Neutrophil (primary cell): Measurements from ENCODE around the gene TAF11L3.
"Not testable (repeated sequence)": the region's sequence is repeated elsewhere in the genome, so short reads cannot be mapped to it uniquely, and the experiment has no call there.

Experiments used
- H3K27ac ChIP-seq: fragments of 200-600 bp; sonication (generic); 2 replicates; pipeline ENCODE4 v1.5.1; 2016; ENCODE audit warnings: mild to moderate bottlenecking, moderate library complexity
- H3K27me3 ChIP-seq: fragments of 200-600 bp; sonication (generic); 2 replicates; pipeline ENCODE4 v1.6.0; 2016; ENCODE audit warnings: mild to moderate bottlenecking
- H3K36me3 ChIP-seq: fragments of 200-600 bp; sonication (generic); 2 replicates; pipeline ENCODE4 v1.5.1; 2017
- H3K4me1 ChIP-seq, 2 experiments: fragments of 200-600 bp in 1 of 2; sonication (generic) in 1 of 2; 1 replicate in 1 of 2; 2 replicates in 1 of 2; pipeline versions ENCODE4 v1.5.1 to v1.6.1; 2013 to 2016; ENCODE audit warnings: low read depth in 1 of 2, low read length in 1 of 2, mild to moderate bottlenecking in 1 of 2, moderate library complexity in 1 of 2; ENCODE audit not compliant: control insufficient read depth in 1 of 2, insufficient read depth in 1 of 2
- H3K4me3 ChIP-seq, 2 experiments: fragments of 200-600 bp in 1 of 2; sonication (generic) in 1 of 2; 1 replicate in 1 of 2; 2 replicates in 1 of 2; pipeline ENCODE4 v1.5.1; 2013 to 2016; ENCODE audit warnings: low read depth in 1 of 2, low read length in 1 of 2, mild to moderate bottlenecking in 1 of 2, moderate library complexity in 1 of 2
- H3K9me3 ChIP-seq: fragments of 200-600 bp; sonication (generic); 2 replicates; pipeline ENCODE4 v1.5.1; 2016
- CTCF ChIP-seq: fragments of 200-600 bp; sonication (generic); IDR thresholded peaks from 2 replicates; pipeline ENCODE4 v1.5.1; 2016; ENCODE audit warnings: antibody characterized with exemption

The TAF11L3 gene

DNA sequence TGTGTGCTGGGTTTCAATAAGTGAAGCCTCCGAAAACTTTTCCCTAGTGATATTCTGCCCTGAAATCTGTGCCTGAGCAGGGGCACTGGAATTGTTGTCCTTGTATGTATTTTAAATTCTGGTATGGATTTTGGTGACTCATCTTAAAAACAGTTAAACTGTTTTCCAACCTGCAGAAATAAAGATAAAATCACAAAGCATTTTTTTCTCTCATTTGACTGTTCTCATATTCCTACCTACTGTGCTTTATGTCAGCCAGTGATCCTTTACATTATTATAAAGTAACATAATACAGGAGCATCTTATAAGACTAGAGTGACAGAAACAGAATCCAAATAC, 31.0 kb upstream of the TAF11L3 start:
- H3K27ac ChIP-seq, result peak overlapping the region; percentile 58
- H3K36me3 ChIP-seq, result no peaks in the 10 kb centered on the region
- H3K9me3 ChIP-seq, result no peaks in the 10 kb centered on the region
- no peaks in the 10 kb centered on the region for H3K27me3 ChIP-seq
- H3K4me3 ChIP-seq, result no peak overlapping the region
- TF ChIP-seq CTCF, result no peak
- peaks cover 12 to 17% of the 10 kb centered on the region in 2 experiments for H3K4me1 ChIP-seq

DNA sequence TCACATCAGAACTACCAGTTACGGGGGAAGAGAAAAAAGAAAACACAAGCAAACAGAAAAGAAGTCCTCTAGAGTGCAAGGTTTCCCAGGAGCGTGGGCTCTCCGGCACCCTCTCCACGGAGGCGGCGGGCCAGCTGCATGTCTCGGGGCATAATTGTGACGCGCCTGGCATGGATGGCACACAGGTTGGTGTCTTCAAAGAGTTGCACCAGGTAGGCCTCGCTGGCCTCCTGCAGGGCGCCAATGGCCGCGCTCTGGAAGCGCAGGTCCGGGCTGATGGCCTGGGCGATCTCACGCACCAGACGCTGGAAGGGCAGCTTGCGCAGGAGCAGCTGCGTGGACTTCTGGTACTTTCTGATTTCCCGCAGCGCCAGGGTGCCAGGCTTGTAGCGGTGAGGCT, 26.9 kb upstream of the TAF11L3 start:
- not testable (repeated sequence) for H3K4me3 ChIP-seq, H3K9me3 ChIP-seq, H3K27me3 ChIP-seq, H3K27ac ChIP-seq, H3K36me3 ChIP-seq
- H3K4me1 ChIP-seq, result peaks cover 24 to 30% of the 10 kb centered on the region in 2 experiments

DNA sequence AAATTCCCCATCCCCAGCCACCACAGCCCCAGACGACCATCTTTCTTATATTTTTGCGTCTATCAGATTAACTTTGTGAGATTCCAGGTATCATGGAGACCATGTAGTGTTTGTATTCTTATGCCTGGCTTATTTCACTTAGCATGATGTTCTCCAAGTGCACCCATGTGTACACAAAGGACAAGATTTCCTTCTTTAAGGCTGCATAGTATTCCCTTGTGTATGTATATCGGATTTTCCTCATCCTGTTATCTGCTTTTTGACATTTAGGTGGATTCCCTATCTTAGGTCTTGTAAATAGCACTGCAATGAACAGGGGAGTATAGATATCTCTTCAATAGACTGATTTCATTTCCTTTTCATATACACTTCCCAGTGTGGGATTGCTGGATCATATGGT, 25.4 kb upstream of the TAF11L3 start:
- Histone ChIP-seq H3K4me3 (no peak overlapping the region), H3K27ac (no peak overlapping the region), H3K9me3 (no peaks in the 10 kb centered on the region), H3K36me3 (no peaks in the 10 kb centered on the region), H3K4me1 (peaks cover 15 to 18% of the 10 kb centered on the region in 2 experiments), H3K27me3 (no peaks in the 10 kb centered on the region)
- TF ChIP-seq CTCF, result no peak

DNA sequence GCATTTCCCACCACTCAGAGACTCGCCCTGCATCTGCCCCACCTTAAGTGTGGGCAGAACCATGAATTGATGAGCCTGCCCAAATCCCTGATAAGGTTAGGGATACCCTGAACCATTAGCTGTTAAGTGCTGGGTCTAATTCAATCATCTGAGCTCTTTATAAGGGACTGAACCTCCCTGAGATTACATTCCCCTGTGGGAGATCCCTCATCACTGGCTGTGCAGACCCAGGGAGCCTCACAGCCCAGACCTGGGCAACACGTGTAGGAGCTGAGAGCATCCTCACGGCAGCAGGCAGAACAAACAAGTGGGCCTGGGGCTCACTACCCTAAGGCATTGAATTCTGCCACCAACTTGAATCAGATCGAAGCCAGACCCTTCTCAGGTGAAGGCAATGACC, 20.7 kb upstream of the TAF11L3 start:
- no peaks in the 10 kb centered on the region for H3K27me3 ChIP-seq
- H3K9me3 ChIP-seq, result no peaks in the 10 kb centered on the region
- H3K27ac ChIP-seq, result no peak overlapping the region
- TF ChIP-seq CTCF, result no peak
- H3K36me3 ChIP-seq, result no peaks in the 10 kb centered on the region
- peaks cover 15 to 18% of the 10 kb centered on the region in 2 experiments for H3K4me1 ChIP-seq
- H3K4me3 ChIP-seq, result no peak overlapping the region

GRCh38 chr5:17497931-17498330, 20.2 kb upstream of the TAF11L3 start, which contains the start of gene TAF11L2:
TAF11L2 (plus strand) TSS chr5:17498231.
- H3K4me1 ChIP-seq, result peaks cover 15 to 18% of the 10 kb centered on the region in 2 experiments
- not testable (repeated sequence) for H3K4me3 ChIP-seq, H3K36me3 ChIP-seq, H3K9me3 ChIP-seq, H3K27ac ChIP-seq, H3K27me3 ChIP-seq

GRCh38 chr5:17511775-17512325, 6.3 kb upstream of the TAF11L3 start:
- H3K27me3 ChIP-seq, result no peaks in the 10 kb centered on the region
- H3K36me3 ChIP-seq, result no peaks in the 10 kb centered on the region
- no peaks in the 10 kb centered on the region for H3K4me1 ChIP-seq
- H3K27ac ChIP-seq, result no peak overlapping the region
- no peak overlapping the region for H3K4me3 ChIP-seq
- H3K9me3 ChIP-seq, result no peaks in the 10 kb centered on the region
- no peak for TF ChIP-seq CTCF

DNA sequence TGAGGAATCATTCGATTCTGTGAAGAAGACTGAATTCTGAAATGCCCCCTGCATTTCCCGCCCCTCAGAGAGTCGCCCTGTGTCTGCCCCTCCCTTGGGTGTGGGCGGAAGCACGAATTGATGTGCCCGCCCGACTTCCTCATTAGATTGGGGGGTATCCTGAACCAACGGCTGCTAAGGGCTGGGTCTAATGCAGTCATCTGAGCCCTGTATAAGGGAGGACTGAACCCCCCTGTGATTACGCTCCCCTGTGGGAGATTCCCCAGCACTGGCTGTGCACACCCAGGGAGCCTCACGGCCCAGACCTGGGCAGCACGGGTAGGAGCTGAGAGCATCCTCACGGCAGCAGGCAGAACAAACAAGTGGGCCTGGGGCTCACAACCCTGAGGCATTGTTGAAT, 641 bp upstream of the TAF11L3 start:
- H3K4me1 ChIP-seq, H3K9me3 ChIP-seq, H3K36me3 ChIP-seq, H3K27ac ChIP-seq, H3K27me3 ChIP-seq, H3K4me3 ChIP-seq: not testable (repeated sequence)

DNA sequence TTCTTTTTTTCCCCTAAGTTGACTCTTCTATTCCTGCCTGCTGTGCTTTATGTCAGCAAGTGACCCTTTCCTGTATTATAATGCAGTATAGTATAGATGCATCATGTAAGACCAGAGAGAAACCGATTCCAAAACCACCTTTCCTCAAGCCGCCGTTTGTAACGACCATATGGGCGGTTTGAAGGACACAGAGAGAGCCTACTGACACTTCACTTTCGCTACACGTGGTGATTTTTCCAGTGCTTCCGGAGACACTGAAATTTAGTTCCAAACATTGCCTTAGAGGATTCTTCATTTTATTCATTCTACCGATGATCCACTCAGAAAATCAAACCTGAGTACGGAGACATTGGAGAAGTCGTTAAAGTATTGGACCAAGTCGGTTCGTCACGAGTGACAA, 1.3 kb downstream of the TAF11L3 start:
- H3K4me3 ChIP-seq, H3K36me3 ChIP-seq, H3K27ac ChIP-seq: not testable (repeated sequence)

GRCh38 chr5:17521501-17521900, 3.3 kb downstream of the TAF11L3 start, which contains the start of gene TAF11L4:
TAF11L4 (plus strand) TSS chr5:17521801.
- not testable (repeated sequence) for H3K4me3 ChIP-seq, H3K27ac ChIP-seq, H3K36me3 ChIP-seq, H3K4me1 ChIP-seq, H3K9me3 ChIP-seq, H3K27me3 ChIP-seq

More for the DNA sequence above, 1.3 kb downstream of the TAF11L3 start:
- H3K27me3 ChIP-seq, H3K4me1 ChIP-seq, H3K9me3 ChIP-seq: not testable (repeated sequence)

- H3K4me3 ChIP-seq, H3K36me3 ChIP-seq, H3K4me1 ChIP-seq, H3K9me3 ChIP-seq, H3K27me3 ChIP-seq, H3K27ac ChIP-seq: not testable (repeated sequence)
Measured at GRCh38 chr5:17524935-17525334, 6.8 kb downstream of the TAF11L3 start, which contains the start of gene TAF11L5. TAF11L5 (plus strand) TSS chr5:17525235.
